Breast epithelium (tissue), 4 donors: ENCODE results near the gene CASKIN1. TPM values are rescaled to one million over a fixed set of nuclear protein-coding genes. Genes with fewer than 3 reads are reported as not detected.

Experiments
- DNase-seq, 2 donors: peaks; one replicate each; pipeline ENCODE4 v3.0.0-alpha.2; 2019; ENCODE audit warnings: low spot score in 2 of 2
- H3K27ac ChIP-seq, 2 donors: fragments of 200-600 bp; sonication (generic) in 1 of 2; one replicate each; pipeline ENCODE4 v1.5.1; 2016 to 2019; ENCODE audit warnings: mild to moderate bottlenecking in 1 of 2
- H3K27me3 ChIP-seq, 2 donors: fragments of 200-600 bp; sonication (generic) in 1 of 2; one replicate each; pipeline versions ENCODE4 v1.5.1 to v1.6.0; 2017 to 2019; ENCODE audit warnings: control low read depth in 1 of 2, mild to moderate bottlenecking in 1 of 2
- H3K36me3 ChIP-seq: fragments of 200-600 bp; one replicate; pipeline ENCODE4 v1.5.1; 2019
- H3K4me1 ChIP-seq, 2 donors: fragments of 200-600 bp; sonication (generic); one replicate each; pipeline ENCODE4 v1.5.1; 2016 to 2019; ENCODE audit warnings: control low read depth in 1 of 2
- H3K4me3 ChIP-seq, 3 donors: fragments of 200-600 bp; sonication (generic); 1 replicate in 2 of 3; 2 replicates in 1 of 3; pipeline ENCODE4 v1.5.1; 2016 to 2019; ENCODE audit warnings: mild to moderate bottlenecking in 3 of 3, moderate library complexity in 2 of 3
- H3K9me3 ChIP-seq, 2 donors: fragments of 200-600 bp; sonication (generic) in 1 of 2; one replicate each; pipeline ENCODE4 v1.5.1; 2016 to 2019; ENCODE audit warnings: control low read depth in 1 of 2
- POLR2A ChIP-seq: fragments of 450-650 bp; IDR thresholded peaks from one replicate; pipeline ENCODE4 v1.6.1; 2016; ENCODE audit warnings: antibody characterized with exemption, mild to moderate bottlenecking, moderate library complexity
- POLR2AphosphoS5 ChIP-seq, 3 donors: sonication (generic); formaldehyde crosslinking; IDR thresholded peaks; one replicate each; pipeline ENCODE4 v1.6.1; 2017; ENCODE audit warnings: antibody characterized with exemption in 3 of 3
- intact Hi-C: fragments of 100-400 bp; cut with DNase I; formaldehyde crosslinking; loops from one replicate; pipeline ENCODE4 v1.15.1; 2023; ENCODE audit warnings: low total_unique reads
- total RNA-seq, 3 donors: library from RNA; depleted of rRNA; stranded (reverse); fragments of >200 nt; gene quantifications; one replicate each; pipeline ENCODE4 v1.1.0, GENCODE V29; 2016
- TF ChIP-seq, protein P1 (sequence below), 3 donors: fragments of 450-650 bp; IDR thresholded peaks; one replicate each; pipeline ENCODE4 v1.5.1; 2016 to 2017; ENCODE audit warnings: antibody characterized with exemption in 3 of 3, mild to moderate bottlenecking in 3 of 3, moderate library complexity in 3 of 3

Gene CASKIN1
- total RNA-seq, 3 donors from 2014 or later, result 0.33 to 0.44 TPM; not detected in 1

DNA sequence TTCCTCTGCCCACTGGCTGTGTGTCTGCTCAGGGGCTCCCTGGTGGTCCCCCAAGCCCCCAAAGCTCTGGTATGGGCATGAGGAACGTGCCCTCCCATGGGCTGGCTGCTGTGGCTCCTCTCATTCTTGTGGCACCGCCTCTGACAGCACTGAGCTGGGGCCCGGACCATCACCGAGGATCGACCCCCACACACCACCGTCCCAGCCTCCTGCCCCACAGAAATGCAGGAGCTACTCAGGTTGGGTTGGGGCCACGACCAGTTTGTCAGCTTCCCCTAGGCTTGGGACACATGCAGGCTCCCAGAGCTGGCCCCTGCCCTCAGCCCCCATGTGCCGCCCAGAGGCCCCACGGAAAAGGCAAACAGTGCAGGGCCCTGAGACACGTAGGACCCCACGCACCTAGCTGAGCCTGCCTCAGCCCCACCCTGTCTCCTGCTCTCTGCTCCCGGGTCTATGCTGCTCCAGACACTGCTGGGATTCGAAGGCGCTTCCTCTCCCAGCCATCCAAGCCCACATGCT is 3.3 kb upstream of the CASKIN1 start:
- Histone ChIP-seq H3K27ac (no peak overlapping the region), H3K9me3 (no peaks in the 10 kb centered on the region), H3K4me3 (no peak overlapping the region), H3K36me3 (no peaks in the 10 kb centered on the region), H3K27me3 (no peaks in the 10 kb centered on the region), H3K4me1 (peaks cover 5 to 13% of the 10 kb centered on the region in 2 donors)
- TF ChIP-seq, protein P1, sequence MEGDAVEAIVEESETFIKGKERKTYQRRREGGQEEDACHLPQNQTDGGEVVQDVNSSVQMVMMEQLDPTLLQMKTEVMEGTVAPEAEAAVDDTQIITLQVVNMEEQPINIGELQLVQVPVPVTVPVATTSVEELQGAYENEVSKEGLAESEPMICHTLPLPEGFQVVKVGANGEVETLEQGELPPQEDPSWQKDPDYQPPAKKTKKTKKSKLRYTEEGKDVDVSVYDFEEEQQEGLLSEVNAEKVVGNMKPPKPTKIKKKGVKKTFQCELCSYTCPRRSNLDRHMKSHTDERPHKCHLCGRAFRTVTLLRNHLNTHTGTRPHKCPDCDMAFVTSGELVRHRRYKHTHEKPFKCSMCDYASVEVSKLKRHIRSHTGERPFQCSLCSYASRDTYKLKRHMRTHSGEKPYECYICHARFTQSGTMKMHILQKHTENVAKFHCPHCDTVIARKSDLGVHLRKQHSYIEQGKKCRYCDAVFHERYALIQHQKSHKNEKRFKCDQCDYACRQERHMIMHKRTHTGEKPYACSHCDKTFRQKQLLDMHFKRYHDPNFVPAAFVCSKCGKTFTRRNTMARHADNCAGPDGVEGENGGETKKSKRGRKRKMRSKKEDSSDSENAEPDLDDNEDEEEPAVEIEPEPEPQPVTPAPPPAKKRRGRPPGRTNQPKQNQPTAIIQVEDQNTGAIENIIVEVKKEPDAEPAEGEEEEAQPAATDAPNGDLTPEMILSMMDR (IDR thresholded peaks at IDR 0.05), result no peak
- no peak for TF ChIP-seq POLR2A
- no peak for TF ChIP-seq POLR2AphosphoS5 (IDR thresholded peaks at IDR 0.05)
- intact Hi-C loops, result no loop called here
- no peak for DNase-seq

DNA sequence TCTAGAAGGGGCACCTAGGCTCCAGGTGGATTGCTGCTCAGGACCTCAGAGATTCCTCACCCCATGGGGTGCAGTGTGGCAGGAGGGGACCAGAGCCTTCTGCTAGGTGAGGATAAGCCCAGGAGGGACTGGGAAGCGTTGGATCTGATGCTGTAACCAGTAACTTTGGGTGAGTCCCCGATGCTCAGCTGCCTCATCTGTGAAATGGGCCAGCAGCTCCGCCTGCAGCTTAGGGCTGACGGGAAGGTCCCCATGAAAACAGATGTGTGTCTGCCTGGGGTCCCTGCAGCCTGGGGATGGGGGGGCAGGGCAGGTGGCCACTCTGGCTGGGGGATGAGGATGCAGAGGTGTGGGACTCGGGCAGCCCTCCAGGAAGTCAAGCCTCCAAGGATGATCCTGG is 2.7 kb upstream of the CASKIN1 start:
- Histone ChIP-seq H3K4me3 (no peak overlapping the region), H3K36me3 (no peaks in the 10 kb centered on the region), H3K27ac (no peak overlapping the region), H3K4me1 (peaks cover 5 to 14% of the 10 kb centered on the region in 2 donors), H3K9me3 (no peaks in the 10 kb centered on the region), H3K27me3 (no peaks in the 10 kb centered on the region)
- TF ChIP-seq POLR2AphosphoS5 (IDR thresholded peaks at IDR 0.05), result no peak
- TF ChIP-seq, protein P1 (IDR thresholded peaks at IDR 0.05), result no peak
- no peak for TF ChIP-seq POLR2A
- no peak for DNase-seq
- intact Hi-C loops, result no loop called here

DNA sequence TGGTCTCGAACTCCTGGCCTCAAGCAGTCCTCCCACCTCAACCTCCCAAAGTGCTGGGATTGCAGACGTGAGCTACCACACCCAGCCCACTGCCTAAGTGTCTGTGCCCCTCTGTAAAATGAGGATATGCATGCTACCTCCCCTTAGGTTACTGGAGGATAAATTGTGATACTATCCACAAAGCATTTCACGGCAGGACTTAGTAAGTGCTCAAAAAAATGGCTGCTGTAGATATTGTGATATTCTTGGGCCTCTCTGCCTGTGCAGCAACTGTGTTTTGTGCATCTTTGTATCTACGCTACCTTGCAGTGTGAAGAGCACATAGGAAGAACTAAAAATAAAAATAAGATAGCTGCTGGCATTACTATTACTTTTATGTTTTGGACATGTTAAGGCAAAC is 1.9 kb upstream of the CASKIN1 start:
- DNase-seq, result no peak
- TF ChIP-seq POLR2AphosphoS5 (IDR thresholded peaks at IDR 0.05) (no peak), POLR2A (no peak)
- TF ChIP-seq, protein P1 (IDR thresholded peaks at IDR 0.05), result no peak
- no peak overlapping the region for H3K27ac ChIP-seq
- peaks cover 5 to 14% of the 10 kb centered on the region in 2 donors for H3K4me1 ChIP-seq
- no peaks in the 10 kb centered on the region for H3K27me3 ChIP-seq
- H3K36me3 ChIP-seq, result no peaks in the 10 kb centered on the region
- H3K4me3 ChIP-seq, result no peak overlapping the region
- no peaks in the 10 kb centered on the region for H3K9me3 ChIP-seq
- intact Hi-C loops, result no loop called here

DNA sequence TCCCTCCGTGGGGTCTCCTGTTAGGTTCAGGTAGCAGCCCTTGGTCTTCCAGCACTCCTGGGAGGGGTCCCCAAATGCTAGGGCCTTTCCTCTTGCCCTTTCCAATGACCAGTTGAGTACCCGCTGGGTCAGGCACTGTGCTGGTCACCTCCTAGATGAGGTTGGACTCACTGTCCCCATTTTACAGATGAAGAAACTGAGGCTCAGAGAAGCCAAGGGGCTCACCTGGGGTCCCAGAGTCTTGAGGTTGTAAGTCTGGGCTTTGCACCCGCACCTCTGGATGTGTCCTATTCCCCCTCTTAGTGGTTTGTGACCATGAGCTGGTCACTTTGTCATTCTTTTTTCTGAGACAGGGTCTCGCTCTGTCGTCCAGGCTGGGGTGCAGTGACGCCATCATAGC is 1.4 kb upstream of the CASKIN1 start:
- H3K36me3 ChIP-seq, result no peaks in the 10 kb centered on the region
- no peak overlapping the region for H3K27ac ChIP-seq
- intact Hi-C loops, result no loop called here
- no peak for TF ChIP-seq POLR2A
- TF ChIP-seq, protein P1 (IDR thresholded peaks at IDR 0.05), result no peak
- TF ChIP-seq POLR2AphosphoS5 (IDR thresholded peaks at IDR 0.05), result no peak
- H3K4me3 ChIP-seq, result no peak overlapping the region
- DNase-seq, result no peak
- no peaks in the 10 kb centered on the region for H3K9me3 ChIP-seq
- no peaks in the 10 kb centered on the region for H3K27me3 ChIP-seq
- peaks cover 5 to 14% of the 10 kb centered on the region in 2 donors for H3K4me1 ChIP-seq

DNA sequence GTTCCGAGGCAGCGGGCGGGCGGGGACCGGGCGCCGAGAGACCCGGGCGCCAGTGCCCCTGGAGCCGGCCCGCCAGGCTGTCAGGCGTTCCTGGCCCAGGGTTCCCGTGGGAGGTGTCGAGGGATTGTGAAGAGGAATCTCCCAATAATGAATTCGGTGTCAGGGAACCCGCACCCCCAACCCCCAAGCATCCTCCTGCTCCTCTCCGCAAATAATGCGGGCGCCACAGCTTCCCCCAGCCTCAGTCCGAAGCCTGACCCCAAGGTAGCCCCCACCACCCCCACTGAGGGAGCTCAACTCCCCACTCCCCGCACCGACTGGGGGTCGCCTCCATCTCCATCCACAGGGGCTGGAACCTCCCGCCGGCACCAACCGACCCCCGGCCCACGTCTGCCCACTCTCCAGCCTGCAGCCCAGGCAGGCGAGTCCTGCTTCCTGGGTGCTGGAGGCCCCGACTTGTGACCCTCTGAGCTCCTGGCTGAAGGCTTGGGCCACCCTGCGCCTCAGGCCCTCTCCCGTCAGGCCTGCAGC is 641 bp upstream of the CASKIN1 start:
- Histone ChIP-seq H3K4me1 (peaks cover 5 to 14% of the 10 kb centered on the region in 2 donors), H3K36me3 (no peaks in the 10 kb centered on the region), H3K9me3 (no peaks in the 10 kb centered on the region), H3K4me3 (peak overlapping the region; percentile 7 to 85 (median 44)), H3K27me3 (no peaks in the 10 kb centered on the region), H3K27ac (no peak overlapping the region)
- intact Hi-C loops, result no loop called here
- no peak for DNase-seq
- TF ChIP-seq, protein P1 (IDR thresholded peaks at IDR 0.05), result no peak
- TF ChIP-seq POLR2A (no peak), POLR2AphosphoS5 (IDR thresholded peaks at IDR 0.05) (no peak)
